Activated T-helper 1 cell treated with anti-CD3 and anti-CD28 coated beads, Interleukin-2, amount 50 U/mL, for 16 hours (primary cell): ENCODE results near the gene MAPK8IP2.
"Not testable (repeated sequence)": the region's sequence is repeated elsewhere in the genome, so short reads cannot be mapped to it uniquely, and the experiment has no call there.

ENCODE experiments used
- DNase-seq, 2 donors: peaks; one replicate each; pipeline ENCODE4 v3.0.0-alpha.2; 2020; ENCODE audit warnings: low read depth in 1 of 2, low spot score in 1 of 2

Gene MAPK8IP2

GRCh38 chr22:50612528-50613221, 12.1 kb downstream of the MAPK8IP2 start:
- DNase-seq, result no peak

- DNase-seq, result no peak
These were observed 12.8 kb downstream of the MAPK8IP2 start for GRCh38 chr22:50613291-50613981.

- DNase-seq, result not testable (repeated sequence)
These were observed 13.7 kb downstream of the MAPK8IP2 start for GRCh38 chr22:50614296-50614695.

DNA sequence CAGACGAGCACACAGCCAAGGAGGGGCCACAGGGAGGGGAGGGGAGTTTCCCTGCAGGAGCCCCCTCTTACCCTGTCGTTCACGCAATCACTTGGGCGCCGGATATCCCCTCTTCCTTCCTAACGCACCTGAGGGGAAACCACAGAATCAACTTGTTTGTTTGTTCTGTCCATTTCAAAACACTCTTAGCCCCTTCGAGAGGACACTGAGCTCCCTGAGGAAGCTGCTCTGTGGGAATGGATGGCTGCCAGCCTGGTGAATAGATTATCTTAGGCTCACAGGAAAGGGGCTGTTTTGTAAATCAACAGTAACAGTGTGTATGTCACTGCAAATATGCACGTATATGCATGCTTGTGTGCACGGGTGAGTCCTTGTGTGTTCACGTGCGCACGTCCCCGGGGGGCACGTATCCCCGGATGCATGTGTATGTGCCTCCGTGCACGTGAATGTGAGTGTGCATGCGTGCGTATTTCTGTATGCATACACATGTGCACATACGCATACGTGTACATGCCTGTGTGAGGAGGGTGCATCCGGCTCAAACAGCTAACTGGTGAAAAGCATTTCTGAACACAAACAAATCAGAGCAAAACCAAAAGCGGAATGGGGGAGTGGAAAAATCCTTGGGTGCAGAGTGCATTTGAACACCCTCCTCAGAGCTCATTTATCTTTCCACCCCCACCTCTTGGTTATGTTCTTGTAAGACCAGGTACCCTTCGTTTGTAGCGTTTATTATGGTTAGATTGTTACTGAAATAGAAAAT, 20.2 kb downstream of the MAPK8IP2 start:
- DNase-seq, result peak in 1 of 2 donors; percentile 75

DNA sequence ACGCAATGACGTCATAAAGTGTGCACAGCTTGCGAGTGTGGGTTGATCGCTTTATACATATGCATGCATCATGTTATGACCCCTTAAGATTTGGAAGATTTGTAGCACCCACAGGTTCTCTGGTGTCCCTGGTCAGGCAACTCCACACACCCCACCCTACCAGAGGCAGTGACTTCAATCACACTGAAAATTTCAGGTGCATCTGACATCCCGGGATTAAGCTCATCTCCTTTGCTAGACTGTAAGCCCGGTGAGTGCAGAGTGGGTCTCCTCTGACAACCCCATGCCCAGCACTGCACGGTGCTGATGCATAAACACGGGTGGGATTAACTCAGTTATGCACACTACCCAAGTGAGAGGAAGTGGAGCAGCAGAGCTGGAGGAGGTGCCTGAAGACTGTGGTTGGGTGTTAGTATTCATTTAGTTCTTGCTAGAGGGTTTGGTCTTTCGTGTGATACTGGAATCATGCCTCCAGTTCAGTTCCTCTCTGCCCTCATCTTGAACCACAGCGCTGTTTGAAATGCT, 20.8 kb downstream of the MAPK8IP2 start:
- DNase-seq, result no peak

GRCh38 chr22:50621948-50622722, 21.5 kb downstream of the MAPK8IP2 start:
- no peak for DNase-seq

DNA sequence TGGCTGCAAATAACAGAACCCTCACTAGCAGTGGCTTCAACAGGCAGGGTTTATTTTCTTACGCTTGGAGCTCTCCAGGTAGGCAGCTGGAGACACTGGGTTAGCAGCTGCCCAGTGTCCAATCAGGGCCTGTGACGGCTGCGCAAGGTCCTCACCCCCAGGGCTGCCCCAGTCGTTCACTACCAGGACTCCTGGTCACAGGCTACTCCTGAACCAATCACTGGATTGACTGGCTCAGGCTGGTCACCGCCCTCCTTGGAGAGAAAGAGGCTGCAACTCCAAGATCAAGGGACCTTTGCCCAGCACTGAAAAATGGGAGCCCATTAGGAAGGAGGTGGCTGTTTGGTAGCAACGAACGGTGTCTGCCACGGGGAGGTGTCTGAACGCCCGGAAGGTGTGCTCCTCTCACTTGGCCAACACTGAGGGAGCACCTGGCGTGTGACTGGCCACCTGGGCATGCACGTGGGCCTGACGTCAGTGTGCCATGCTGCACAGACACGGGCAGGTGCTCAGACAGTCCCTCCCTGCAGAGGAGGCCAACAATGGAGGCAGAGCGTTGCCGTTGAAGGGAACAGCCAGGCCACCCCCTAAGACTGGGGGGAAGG, 22.2 kb downstream of the MAPK8IP2 start:
- DNase-seq, result no peak

DNA sequence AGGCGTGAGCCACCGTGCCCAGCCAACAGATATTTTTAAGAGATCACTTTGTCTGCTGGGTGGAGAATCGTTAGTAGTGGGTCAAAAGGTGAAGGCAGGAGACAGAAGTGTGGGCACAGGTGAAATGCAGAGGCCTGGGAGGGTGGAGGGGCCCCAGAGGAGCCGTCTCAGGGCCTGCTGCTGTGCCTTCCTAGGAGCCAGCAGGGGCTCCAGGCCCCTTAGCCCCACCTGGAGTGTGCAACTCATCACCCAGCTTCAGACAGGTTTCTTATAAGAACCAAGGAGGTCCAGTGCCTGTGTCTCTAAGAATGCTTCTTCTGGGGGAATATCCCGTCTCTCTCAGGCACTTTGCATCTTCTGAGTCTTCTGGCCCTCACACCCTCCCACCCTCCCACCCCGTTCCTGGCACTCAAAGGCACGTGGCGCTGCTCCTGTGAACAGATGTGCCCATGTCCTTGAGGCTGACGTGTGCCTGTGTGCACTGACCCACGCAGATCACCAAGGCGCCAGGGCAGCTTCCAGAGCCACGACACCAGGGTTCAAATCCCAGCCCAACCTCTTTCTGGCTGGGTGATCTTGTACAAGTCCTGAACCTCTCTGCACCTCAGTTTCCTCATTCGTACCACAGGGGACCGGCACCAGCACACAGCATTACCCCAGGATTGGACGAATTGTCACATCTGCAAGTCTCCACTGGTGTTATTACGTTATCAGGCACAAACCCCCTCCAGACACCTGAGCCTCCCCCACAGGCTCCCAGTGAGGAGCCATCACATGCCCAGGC, 23.9 kb downstream of the MAPK8IP2 start:
- DNase-seq, result no peak

DNA sequence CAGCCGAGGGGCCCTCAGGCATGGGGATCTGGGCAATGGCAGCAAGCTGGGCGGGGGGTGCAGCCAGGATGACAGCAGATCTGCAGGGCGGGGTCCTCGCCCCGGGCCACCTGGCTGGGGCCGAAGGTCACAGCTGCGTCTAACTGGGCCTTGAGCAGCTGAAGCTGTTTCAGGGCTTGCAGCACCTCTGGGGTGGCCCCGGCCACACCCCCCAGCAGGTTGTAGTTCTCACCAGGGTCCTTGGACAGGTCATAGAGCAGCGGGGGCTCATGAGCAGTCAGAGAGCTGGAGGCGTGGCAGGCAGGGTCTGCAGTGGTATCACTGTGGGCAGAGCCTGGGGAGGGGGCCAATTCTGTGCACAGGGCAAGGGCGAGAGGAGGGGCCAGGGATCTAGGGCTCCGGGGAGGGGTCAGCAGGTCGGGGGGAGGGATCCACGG, 24.6 kb downstream of the MAPK8IP2 start:
- DNase-seq, result no peak

DNA sequence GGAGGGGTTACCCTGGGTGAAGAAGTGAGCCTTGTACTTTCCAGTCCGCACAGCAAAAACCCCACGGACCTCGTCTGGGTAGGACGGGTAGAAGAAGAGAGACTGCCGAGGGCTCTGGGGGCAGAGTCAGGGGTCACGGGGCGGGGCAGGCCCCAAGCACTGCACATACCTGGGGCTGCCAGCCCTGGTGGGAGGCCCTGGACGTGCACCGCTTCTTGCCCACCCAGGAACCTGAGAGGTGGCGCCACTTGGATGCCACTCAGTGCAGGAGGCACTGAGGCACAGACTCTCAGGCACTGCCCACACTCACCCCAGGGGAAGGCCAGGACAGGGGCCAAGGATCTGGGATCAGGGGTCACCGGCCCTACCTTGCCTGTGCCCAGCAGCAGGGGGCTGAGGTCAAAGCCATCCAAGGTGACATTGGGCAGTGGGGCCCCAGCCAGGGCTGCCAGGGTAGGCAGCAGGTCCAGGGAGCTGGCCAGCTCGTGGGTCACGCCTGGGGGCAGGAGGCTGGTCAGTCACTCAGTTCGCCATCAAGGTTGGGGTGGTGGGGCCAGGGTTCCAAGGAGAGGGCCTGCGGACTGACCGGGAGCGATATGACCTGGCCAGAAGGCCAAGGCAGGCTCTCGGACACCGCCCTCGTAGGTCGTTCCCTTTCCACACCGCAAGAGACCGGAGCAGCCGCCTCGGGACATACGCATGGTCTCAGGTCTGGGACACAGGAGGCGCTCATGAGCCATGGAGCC, 25.1 kb downstream of the MAPK8IP2 start:
- no peak for DNase-seq

GRCh38 chr22:50626314-50626849, 25.8 kb downstream of the MAPK8IP2 start:
- DNase-seq, result no peak

GRCh38 chr22:50626850-50627641, 26.5 kb downstream of the MAPK8IP2 start:
- no peak for DNase-seq

- DNase-seq, result peak; percentile 48 to 66
These were observed 27.3 kb downstream of the MAPK8IP2 start, which contains the start of gene ARSA for GRCh38 chr22:50627642-50628542. Gene ARSA (minus strand): TSS chr22:50628152. CDS start chr22:50627779, 373 bp downstream.

DNA sequence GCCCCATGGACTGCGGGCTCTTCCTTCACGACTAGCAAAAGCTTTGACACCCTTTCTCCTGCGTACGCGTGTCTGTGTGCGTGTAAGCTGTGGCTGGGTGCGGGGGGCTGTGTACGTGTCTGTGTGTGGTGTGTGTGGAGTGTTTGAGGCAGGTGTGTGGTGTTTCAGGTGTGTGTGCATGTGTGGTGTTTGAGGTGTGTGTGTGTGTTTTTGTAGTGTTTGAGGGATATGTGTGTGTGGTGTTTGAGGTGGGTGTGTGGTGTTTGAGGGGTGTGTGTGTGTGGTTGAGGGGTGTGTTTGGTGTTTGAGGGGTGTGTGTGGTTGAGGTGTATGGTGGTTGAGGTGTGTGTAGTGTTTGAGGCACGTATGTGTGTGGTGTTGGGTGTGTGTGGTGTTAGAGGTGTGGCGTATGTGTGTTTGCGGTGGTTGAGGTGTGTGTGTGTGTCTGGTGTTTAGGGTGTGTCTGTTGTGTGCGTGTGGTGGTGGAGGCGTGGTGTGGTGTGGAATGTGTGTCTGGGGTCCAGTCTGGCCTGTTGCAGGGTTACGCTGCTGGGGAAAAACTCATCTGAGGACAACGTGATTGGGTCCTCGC, 28.0 kb downstream of the MAPK8IP2 start:
- DNase-seq, result no peak

GRCh38 chr22:50630376-50630775, 29.8 kb downstream of the MAPK8IP2 start:
- no peak for DNase-seq

DNA sequence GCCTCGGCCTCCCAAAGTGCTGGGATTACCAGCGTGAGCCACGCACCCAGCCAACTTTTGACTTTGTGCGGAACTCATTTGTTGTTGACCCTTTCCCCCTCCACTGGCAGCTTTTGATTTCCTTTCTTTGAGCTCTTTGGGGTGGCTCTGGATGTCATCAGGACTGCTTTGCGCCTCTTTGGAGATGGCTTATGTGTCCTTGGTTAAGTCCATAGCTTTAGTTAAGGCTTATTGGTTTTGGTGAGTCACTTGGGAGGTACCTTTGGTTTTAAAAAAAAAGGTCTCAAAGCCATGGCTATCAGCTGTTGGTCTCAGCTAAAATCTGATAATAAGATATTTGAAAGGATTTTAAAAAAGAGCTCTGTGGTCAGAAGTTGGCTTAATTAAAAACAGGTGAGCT, 32.5 kb downstream of the MAPK8IP2 start:
- no peak for DNase-seq
